GM18873 (cell line): ENCODE measurements around the gene ACTR1A.
"Not testable (repeated sequence)": the region's sequence is repeated elsewhere in the genome, so short reads cannot be mapped to it uniquely, and the experiment has no call there.

Experiments
- ATAC-seq: cut with Tn5 transposase; IDR thresholded peaks from one replicate; pipeline ENCODE4 v1.9.1; 2021; ENCODE audit warnings: mild to moderate bottlenecking, moderate library complexity, moderate number of reproducible peaks; ENCODE audit not compliant: unreplicated experiment, low FRiP score

ACTR1A gene

GRCh38 chr10:102458656-102459055 lies 43.9 kb downstream of the ACTR1A start:
- ATAC-seq = no peak

DNA sequence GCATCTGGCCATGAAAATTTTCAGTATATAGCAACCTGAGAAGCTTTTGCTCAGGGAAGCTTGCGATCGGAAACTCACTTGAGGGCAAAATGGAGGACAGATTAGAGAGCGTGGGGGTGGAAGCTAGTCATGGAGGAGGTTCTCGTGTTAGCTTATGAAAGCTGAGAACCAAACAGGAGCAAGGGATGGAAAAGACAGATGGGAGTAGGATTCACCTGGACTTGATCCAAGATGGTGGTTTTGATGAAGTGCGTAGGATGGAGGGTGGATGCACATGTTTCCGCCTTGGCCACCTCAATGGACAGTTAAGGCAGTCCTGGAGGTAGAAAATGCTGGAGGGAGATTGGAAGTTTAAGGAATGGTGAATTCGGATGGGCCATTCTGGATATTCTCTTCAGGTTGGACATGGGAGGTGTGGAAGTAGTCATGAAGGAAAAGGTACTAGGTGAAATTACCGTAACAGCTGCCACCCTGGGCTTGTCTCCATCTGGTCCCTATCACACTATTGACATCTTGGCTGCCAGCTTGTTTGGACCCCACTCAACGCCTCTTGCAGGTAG lies 44.8 kb downstream of the ACTR1A start:
- no peak for ATAC-seq

DNA sequence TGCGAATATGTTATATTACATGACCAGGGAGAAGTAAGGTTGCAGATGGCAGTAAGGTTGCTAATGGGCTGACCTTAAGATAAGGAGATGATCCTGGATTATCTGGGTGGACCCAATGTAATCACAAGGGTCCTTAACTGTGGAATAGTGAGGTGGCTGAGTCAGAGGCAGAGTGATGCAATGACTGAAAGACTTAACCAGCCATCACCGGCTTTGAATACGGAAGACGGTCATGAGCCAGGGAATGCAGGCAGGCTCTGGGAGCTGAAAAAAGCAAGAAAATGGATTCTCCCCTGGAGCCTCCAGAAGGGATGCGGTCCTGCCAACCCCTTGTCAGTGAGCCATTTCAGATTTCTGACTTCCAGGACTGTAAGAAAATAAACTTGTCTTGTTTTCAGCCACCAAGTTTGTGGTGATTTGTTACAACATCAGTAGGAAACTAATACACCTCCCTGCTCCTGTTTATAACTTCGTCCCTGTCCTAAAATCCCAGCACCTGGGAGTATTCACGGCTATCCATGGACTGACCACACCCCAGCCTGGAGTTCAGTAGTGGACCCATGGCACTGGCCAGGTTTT lies 46.5 kb downstream of the ACTR1A start:
- ATAC-seq = no peak

DNA sequence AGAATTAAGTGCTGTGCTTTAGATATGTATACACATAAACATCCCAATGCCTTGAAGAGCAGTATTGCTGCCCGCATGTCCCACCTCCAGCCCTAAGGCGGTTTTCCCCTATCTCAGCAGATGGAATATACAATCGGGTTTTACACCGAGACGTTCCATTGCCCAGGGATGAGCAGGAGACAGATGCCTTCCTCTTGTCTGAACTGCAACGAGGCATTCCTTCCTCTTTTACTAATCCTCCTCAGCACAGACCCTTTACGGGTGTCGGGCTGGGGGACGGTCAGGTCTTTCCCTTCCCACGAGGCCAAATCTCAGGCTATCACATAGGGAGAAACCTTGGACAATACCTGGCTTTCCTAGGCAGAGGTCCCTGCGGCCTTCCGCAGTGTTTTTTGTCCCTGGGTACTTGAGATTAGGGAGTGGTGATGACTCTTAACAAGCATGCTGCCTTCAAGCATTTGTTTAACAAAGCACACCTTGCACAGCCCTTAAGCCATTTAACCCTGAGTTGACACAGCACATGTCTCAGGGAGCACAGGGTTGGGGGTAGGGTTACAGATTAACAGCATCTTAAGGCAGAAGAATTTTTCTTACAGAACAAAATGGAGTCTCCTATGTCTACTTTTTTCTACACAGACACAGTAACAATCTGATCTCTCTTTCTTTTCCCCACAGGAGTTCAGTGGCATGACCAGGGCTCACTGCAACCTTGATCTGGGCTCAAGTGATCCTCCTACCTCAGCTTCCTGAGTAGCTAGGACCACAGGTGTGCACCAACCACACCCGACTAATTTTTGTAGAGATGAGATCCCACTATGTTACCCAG lies 47.6 kb downstream of the ACTR1A start:
- not testable (repeated sequence) for ATAC-seq

DNA sequence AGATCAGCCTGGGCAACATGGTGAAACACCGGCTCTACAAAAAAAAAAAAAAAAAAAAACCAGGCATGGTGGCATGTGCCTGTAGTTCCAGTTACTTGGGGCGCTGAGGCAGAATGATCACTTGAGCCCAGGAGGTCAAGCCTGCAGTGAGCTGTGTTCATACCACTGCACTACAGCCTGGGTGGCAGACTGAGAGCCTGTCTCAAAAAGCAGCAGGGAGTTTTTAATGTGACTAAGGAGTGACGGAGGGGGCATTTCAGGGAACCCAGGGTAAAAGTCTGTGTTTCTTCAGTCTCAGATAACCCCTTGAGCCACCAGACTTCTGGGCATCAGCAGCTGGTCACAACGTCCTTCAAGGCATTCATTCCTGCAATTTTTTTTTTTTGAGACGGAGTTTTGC lies 49.0 kb downstream of the ACTR1A start:
- ATAC-seq = no peak

GRCh38 chr10:102452672-102453340 lies 49.7 kb downstream of the ACTR1A start:
- ATAC-seq = no peak

DNA sequence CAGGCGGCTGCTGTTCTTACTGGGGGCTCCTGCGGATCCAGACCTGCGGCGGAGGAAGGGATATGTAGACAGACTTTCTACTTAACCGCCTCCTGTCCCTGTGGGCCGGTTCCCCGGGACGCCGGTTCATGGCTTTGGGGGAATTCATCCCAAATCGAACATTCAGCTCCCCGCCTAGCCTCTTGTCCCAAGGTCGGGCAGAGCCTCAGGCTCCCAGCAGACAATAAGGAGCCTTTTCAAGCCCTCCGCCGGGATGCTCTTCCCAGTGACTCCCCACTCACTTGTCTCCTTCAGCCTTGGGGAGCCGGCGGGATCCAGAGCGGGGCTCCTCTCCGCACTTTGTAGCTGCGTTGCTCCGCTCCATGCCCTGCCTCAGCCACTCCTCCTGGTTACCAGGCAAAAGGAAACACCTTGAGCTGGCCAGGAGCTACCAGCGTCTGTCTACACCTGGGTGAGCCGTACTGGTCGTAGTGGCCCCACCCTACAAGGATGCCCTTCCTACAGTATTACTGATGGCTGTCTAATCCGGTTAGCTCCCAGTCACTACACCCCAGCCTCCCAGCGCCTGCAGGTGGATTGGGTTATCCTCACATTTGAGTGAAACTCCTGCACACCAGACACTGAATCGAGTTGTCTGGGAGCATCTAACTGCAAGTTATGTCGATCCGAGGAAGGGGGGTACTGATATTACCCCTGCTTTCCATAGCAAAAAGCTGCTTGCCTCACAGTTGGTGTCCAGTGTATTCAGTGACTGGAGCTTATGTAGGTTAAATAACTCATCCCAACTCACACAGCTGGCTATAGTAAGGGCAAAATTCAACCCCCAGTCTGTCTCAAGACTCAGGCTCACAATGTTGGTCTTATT lies 51.2 kb downstream of the ACTR1A start, which contains the start of gene C10orf95:
Gene C10orf95 (minus strand): TSS at position 439 of the 865 bp plus-strand sequence. CDS start 450 bp downstream, outside the sequence.
- ATAC-seq = no peak

DNA sequence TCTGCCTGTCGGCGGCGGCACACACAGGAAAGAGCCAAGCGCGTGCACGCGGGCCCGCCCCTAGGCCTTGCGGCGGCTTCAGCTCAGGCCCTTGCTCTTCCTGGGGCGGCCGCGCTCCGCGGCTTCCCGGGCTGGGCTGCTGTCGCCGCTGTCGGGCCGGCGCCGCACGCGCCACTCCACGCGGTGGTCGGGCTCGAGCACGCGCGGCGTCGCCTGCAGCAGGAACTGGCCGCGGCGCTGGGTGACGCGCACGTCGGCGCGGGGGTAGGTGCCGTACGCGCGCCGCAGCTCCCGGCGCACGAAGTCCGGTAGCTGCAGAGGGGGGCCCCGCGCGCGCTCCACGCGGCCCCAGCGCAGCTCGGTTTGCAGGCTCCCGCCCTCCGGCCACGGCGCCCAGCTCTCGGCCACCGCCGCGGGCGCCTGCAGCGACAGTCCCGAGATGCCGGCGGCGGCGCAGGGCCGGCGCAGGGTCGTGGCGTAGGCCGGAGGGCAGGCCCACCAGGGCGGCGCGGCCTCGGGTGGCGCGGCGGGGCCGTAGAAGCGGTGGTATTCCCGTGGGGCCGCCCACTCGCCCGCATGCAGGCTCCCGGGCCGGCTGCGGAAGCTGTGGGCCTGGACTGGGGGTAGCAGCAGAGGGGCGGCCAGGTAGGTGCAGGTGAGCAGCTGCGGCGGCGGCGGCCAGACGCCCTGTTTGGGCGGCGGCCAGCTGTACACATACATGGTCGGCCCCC lies 52.0 kb downstream of the ACTR1A start:
- peak; percentile 53 for ATAC-seq

DNA sequence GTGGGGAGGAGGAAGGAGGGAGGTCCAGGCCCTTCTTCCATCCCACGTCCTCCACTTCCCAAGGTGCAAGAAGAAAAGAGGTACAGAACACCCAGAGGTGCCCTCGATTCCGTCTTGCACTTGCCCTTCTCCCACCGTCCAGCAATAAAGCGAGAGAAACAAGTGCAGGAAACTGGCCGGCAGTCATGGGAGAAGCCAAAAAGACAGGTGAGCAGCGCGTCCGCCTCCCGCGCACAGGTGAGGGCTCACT lies 52.5 kb downstream of the ACTR1A start:
- ATAC-seq = peak; percentile 27

GRCh38 chr10:102449321-102450123 lies 53.0 kb downstream of the ACTR1A start:
- ATAC-seq = peak; percentile 37

DNA sequence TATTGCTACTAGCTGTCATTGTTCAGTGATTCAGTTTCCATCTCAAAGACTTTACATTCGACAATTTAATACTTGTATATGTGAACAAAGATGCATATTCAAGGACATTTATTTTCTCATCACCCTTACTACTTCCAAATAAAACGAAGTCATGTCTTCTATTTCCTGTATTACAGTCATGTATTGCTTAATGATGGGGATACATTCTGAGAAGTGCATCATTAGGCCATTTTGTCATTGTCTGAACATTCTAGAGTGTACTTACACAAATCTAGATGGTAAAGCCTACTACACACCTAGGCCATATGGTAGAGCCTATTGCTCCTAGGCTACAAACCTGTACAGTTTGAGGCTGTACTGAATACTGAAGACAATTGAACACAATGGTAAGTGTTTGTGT lies 57.7 kb downstream of the ACTR1A start:
- ATAC-seq = no peak

- ATAC-seq = no peak
Measured at GRCh38 chr10:102438374-102438773, 64.1 kb downstream of the ACTR1A start.

DNA sequence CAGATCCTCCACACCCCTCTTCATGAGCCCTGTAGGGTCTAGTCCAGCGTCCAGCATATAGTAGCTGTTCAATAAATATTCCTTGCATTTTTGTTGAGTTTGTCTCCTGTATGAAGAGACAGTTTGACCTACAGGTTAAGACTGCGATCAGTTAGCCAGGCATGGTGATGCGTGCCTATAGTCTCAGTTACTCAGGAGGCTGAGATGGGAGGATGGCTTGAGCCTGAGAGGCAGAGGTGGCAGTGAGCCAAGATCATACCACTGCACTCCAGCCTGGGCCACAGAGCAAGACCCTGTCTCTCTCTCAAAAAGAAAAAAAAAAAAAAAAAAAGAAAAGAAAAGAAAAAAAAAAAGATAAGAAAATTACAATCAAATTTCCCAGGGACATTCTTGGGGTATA lies 65.0 kb downstream of the ACTR1A start:
- no peak for ATAC-seq

DNA sequence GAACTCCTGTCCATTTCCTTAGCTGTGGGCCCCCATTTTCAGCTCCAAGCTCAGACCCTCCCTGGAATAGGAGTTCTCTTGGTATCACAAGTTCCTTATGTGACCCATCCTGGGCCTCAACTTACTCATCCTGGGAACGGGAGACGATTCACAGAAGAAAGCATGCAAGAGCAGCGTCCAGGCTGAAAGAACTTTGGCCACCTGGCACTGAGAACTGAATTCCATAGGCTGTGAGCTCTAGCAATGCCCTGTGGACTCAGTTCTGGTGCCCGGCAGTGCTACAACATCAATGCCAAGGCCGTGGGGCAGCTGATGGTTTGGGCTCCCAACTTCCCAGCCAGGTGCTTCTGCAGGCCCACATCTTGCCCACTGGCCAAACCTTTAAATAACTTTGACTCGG lies 66.2 kb downstream of the ACTR1A start:
- no peak for ATAC-seq

DNA sequence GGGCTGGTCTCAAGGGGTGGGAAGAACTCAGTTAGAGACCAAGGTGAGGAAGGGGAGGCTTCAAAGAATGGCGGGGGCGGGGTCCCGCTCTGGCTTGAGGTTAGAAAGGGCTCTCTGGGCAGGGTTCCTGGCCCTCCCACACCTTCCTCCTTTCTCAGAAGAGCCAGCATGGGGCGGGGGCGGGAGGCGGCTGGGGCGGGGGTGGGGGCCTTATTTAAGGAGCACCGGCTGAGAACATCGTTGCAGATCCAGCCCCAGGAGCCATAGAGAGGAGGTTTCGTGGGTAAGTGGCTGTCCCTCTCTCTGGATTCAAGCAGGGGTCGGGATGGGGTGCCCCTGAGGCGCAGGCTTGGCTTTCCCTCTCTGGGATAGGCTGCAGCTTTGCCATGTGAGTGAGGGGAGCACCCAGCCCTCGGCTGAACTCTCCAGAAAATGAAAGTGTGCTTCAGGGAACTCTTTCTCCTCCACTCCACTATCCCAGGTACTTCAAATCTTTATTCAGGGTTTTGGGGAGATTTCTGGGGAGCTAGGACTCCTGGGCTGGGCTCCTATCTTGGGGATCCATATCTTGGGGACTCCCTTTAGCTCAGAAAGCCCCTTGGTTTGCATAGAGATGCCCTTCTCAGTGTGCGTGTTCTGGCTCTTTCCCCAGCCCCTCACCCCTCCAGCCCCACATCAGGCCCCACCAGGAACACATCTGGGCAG lies 66.8 kb downstream of the ACTR1A start:
- ATAC-seq = no peak

- no peak for ATAC-seq
Measured at GRCh38 chr10:102435133-102435497, 67.4 kb downstream of the ACTR1A start.

GRCh38 chr10:102434394-102435132 lies 67.9 kb downstream of the ACTR1A start:
- ATAC-seq = no peak

GRCh38 chr10:102433619-102434046 lies 68.9 kb downstream of the ACTR1A start:
- no peak for ATAC-seq
